Activated CD4-positive, alpha-beta T cell treated with anti-CD3 and anti-CD28 coated beads for 48 hours (primary cell): ENCODE results near the gene CHST6.
"Not testable (repeated sequence)": the region's sequence is repeated elsewhere in the genome, so short reads cannot be mapped to it uniquely, and the experiment has no call there.

Experiments
- DNase-seq: peaks from one replicate; pipeline ENCODE4 v3.0.0-alpha.2; 2020

Gene CHST6

DNA sequence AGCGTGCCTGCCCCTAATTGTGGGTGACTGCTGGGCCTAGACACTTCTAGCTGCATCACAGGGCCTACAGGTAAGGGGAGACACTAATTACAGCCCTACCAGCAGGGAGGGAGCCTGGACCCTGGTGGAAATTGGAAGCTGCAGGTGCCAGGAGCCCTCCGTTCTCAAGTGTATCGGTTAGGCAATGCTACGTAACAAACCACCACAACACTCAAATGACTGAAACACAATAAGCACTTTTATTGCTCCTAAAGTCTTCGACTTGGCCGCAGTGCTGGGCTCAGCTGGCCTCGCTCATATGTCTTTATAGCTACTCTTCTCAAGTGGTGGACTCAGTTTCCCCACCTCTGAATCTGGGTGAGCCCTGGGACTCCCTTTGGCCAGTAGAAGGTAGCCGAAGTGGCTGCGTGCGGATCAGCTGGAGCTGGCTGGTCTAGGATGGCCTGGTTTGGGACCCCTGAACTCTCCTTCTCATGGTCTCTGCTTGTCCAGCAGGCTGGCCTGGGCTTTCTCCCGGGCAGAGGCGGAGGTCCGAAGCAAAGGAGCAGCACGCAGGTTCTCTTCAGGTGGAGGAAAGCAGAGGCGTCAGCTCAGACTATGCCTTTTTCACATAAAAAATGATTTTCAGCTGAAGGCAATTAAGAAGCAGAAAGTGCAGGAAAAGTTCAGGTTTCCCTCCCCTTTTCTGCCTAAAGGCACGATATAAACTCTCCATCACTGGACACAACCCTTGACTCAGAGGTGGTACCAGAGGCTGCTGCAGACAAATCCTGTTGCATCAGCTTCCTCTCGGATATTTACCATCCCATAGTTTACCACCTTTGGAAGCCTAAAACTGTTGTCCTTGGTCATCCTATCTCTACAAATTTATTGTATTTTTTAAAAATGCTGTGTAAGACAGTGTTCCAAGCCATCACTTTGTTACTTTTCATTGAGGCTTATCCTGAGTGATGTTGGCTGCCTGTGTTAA, 22.0 kb downstream of the CHST6 start:
- DNase-seq, result no peak

DNA sequence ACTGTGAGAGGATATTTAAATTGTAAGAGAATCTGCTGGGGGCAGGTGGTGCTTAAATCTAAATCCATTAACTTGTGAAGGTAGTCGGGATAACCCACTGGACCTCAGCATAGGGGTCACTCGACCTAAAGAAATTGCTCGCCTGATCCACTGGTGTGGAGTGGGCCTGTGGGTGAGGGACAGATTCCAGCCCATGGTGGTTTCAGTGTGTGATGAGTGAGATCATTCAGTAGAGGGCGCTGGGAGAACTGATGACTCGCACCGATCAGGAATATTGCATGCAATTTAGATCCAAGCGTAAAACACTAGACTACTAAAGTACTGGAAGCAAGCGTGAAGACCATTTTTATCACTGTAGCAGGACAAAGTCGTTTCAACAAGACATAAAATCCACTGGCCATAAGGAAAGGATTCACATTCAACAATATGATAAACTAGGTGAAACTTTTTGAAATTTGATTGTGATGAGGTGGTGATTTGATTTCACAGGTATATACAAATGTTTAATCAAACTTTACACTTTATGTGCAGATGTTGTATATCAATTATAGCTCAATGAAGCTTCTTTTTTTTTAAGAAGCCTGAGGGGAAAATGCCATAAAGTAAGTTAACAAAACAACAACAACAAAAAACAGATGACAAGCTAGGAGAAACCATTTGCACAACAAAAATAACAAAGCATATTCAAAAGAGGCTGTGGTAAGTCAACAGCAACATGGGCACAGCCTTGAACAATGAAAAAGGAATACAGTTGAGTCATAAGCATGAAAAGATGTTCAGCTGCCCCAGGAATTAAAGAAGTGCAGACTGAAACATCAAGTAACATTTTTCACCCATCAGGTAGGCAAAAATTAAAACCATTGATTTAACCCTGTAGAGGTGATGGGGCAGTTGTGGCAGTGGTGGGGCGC, 23.3 kb downstream of the CHST6 start:
- peak; percentile 29 for DNase-seq

DNA sequence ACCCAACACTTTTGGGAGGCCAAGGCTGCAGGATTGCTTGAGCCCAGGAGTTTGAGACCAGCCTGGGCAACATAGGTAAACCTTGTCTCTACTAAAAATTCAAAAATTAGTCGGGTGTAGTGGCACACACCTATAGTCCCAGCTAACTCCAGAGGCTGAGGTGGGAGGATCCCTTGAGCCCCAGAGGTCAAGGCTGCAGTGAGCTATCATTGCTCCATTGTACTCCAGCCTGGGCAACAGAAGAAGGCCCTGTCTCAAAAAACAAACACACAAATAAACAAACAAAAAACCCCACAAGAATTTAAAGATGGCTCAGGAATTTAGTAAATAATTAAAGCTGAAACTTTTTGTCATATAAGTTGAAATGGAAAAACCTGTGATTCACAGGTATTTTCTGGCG, 28.5 kb downstream of the CHST6 start:
- DNase-seq, result no peak

DNA sequence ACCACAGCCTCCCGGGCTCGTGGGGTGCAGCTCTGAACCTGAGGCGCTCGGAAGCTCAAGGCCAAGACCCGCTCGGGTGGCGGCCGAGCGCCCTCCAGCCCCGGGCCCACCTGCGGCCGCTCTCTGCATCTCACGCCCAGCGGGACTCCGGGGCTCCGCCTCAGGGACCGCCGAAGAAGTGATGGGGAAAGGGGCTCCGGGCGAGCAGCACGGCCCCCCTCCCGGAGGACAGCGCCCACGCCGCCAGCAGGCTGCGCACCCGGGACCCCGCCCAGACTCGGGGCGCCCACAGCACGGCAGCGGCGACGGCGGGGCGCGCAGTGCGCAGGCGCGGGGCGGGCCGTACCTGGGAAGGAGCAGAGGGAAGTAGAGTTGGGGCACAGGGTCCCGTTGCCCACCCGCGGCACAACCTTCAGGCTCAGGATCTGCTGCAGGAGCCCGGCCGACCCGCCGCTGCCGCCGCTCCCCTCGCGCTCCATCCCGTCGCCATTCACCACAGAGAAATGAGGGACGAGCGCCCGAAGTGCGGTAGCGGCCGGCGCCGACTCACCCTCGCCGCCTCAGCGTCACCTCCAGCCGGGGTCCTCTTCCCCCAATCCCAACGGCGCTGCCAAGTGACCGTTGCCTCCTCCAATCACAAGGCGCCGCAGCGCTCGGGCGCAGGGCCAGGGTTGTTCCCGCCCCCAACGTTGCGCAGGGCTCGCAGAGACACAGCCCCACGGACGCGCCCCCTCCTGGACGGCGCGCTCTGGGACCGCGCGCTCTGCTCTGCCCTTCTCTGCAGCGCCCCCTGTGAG, 30.9 kb downstream of the CHST6 start, which contains the start of gene TMEM170A:
Gene TMEM170A, minus strand, starts transcription at position 568 of the 797 bp plus-strand sequence. Its CDS starts 89 bp downstream, at position 479.
- DNase-seq, result peak; percentile 100

DNA sequence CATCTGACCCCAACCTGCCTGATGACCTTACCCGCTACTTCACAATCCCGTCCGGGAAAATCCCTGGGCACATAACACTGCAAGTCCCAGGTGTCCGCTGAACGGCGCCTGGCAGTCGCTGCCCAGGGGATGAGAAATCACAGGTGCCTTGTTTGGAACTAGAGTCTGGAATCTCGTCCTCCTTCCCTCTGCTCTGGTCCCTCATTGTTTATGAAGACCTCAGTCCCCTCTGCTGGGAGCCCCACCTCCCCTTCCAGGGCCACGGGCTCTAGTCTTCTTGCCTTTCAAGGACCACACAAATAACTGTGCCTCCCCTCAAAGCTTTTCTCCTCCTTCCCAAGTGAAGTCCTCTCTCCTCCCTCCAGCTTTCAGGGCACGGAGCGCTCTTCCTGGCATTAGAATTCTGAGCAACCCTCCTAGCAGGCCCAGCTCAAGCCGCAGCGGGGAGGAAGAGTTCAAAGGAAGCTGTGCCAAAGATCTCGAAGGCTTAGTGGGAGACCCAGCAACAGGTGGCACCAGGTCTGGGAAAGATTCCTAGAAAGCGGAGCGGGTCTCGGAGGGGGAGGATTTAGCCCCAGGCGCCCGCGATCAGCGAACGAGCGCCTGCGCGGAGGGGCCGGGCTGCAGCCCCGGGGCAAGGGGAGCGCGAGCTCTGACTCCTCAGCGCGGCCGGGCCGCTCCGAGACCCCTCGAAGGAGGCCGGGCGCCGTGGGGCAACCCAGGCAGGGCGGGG, 31.7 kb downstream of the CHST6 start:
- peak; percentile 38 for DNase-seq

DNA sequence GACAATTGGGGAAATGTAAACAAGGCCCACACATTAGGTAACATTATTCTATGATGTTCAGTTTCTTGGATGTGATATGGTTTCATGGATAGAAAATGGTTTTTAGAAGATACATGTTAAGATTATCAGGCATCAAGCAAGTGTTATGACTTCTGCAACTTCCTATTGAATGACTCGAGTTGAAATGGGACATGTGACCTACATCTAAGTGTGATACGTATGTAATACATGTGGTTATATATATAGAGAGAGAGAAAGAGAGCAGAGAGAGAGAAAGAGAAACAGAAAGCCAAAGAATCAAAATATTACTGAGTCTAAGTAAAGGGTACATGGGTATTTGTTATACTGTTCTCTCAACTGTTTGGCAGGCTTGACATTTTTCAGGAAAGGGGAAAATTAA, 32.4 kb downstream of the CHST6 start:
- no peak for DNase-seq

DNA sequence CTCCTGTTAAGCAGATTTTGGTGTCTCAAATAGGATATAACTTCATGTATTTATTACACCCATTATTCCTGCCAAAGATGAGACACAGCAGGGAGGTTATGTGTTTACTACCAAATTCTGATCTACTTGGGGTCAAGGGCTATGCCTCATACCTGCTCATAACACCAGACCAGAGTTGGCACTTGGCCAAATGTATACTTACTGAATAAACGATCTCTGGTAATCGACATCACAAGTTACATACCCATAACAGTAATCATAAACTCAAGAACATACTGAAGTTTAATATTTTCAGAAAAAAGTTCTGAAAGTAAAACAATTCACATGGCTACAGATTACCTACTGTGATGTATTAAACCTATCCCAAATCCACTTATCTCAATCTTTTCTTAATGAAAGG, 33.7 kb downstream of the CHST6 start:
- no peak for DNase-seq

DNA sequence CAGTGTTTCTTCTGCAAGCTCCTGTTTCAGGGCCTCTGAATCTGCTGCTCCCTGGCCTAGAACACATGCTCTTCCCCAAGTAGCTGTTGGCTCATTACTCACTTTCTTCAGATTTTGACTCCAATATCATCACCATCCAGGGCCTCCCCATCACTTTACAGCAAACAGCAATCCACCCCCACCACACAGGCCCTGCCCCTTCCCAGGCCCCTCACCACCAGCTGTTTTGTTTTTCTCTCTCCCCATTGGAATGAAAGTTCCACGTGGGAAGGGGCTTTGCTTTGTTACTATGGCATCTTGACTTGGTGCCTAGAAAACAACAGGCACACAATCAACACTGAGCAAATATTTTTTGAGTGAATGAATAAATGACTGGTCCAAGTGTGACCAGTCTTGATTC, 34.8 kb downstream of the CHST6 start:
- DNase-seq, result no peak

DNA sequence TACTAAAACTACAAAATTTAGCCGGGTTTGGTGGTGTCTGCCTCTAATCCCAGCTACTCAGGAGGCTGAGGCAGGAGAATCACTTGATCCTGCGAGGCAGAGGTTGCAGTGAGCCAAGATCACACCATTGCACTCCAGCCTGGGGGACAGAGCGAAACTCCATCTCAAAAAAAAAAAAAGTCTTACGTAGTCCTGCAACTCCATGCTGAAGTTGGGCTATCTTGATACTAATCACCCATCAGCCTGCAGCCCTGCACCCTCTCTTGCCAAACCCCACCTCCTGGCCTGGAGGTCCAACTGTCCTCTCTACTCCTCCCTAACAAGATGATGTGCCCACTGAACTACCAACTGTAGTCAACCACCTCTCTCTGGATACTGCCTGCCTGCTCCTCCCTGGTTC, 35.5 kb downstream of the CHST6 start:
- DNase-seq, result no peak

DNA sequence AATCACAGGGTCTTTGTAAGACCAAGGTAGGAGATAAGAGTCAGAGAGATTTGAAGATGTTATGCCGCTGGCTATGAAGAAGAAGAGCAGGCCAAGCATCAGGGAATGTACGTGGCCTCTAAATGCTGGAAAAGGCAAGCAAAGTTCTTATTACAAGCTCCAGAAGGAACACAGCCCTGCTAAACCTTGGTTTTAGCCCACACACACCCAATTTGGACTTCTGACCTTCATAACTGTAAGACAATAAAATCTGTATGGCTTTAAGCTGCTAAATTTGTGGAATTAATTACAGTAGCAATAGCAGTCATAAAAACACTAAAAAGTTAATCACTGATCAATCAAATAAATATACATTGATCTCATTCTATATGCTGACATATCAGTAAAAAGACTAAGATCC, 36.8 kb downstream of the CHST6 start:
- DNase-seq, result no peak

DNA sequence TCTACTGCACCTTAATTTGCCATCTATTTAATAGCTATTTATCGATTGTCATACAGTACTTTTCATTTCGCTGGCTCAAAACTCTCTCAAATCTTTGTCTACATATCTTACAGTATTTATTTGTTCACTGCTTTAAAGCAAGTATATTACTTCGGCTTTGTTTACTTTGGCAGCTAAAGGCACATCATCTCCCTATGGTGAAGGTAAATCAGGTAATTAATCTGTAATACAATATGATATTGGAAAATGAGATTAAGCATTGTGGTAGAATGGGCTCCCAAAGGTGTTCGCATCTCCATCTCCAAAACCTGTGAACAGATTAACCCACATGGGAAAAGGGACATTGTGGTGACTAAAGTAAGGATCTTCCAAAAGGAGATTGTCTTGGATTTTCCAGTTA, 37.2 kb downstream of the CHST6 start:
- DNase-seq, result no peak

DNA sequence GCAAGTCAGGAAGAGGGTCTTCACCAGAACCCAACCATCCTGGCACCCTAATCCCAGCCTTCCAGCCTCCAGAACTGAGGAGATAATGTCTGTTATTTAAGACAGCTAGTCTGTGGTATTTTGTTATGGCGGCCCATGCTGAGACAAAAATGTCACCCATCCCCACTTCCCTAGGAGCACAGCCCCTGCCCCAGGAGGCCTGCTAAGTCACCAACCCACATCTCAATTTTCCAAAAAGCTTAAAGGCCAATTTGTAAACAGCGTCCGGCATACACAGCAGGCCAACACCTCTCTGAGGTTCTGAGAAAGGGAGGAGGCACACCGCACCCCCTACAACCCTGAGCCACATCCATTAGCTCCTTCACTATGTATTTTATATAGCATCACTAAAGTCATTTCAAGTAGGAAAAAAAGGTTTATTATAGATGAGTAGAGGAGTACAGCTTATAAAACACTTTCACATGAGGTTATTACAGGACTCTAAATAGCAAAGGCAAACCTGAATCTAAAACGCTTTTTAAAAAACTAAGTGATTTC, 37.7 kb downstream of the CHST6 start:
- no peak for DNase-seq

DNA sequence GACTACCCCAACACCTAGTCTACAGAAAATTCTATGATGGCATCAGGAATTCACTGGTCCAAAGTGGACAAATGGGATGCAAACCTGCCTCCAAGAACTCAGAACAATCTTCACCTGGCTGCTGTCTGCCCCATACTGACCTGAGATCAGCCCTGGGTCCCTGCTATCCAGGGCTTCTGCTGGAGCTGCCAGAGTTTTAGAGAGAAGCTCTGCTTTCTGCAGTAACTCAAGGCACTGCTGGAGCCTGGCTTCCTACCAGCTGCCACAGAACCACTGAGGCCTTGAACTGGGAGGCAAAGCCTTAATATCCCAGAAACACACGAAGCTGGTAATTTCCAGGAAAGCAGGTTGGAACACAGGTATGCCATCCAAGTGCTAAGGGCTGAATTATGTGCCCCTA, 38.3 kb downstream of the CHST6 start:
- no peak for DNase-seq

DNA sequence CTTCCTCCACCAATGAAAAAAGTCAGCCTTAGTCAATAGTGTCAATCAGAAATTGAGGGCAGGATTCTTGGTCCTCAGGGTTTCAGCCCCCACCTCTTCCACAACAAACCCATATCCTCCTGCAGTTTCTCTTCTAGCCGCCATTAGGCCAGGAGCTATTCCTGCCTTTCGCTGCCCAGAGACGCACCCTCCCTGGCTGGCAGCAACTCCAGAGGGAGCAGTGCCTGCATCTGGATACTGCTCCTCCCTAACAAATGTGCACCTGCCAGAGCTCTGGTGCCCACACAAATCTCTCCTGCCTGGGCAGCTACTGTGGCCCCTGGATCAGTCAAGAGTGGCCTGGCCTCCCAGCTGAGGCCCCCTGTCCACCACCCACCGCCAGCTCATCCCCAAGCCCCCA, 38.8 kb downstream of the CHST6 start:
- not testable (repeated sequence) for DNase-seq

DNA sequence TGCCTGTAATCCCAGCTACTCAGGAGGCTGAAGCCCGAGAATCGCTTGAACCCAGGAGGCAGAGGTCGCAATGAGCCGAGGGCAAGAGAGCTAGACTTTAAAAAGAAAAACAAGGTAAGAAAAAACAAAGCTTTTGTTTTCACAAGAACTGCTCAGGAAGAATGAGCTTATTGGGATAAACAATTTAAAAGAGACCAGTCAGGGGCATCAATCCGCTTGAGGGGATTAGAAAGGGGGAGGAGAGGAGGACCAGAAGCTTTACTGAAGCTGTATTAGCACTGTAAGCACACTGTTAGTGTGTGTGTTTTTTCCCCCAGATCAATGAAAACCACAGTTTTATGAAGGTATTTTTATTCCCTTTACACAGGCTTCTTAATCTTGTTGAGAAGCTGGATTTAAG, 39.6 kb downstream of the CHST6 start:
- no peak for DNase-seq

DNA sequence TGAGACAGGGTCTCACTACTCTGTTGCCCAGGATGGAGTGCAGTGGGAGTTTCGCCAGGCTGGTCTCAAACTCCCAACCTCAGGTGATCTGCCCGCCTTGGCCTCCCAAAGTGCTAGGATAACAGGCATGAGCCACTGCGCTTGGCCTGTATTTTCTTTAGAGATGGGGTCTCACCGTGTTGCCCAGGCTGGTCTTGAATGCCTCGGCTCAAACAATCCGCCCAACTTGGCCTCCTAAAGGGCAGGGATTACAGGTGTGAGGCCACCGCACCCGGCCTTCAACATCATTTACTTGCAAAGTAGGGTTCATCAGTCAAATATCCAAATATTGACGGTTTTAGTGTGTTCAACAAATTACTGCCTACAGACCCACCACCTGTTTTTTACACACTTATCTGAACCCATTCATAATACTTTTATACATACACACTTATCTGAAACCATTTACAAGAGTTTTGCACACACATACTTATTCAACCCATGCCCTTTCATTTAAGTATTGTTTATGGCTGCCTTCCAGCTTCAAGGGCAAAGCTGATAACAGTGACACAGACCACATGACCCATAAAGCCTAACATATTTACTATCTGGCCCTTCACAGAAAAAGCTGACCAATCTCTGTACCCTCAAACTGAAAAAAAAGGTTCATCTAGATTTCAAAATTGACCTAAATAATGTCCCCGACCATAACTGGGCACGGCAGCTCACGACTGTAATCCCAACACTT, 42.6 kb downstream of the CHST6 start:
- no peak for DNase-seq

DNA sequence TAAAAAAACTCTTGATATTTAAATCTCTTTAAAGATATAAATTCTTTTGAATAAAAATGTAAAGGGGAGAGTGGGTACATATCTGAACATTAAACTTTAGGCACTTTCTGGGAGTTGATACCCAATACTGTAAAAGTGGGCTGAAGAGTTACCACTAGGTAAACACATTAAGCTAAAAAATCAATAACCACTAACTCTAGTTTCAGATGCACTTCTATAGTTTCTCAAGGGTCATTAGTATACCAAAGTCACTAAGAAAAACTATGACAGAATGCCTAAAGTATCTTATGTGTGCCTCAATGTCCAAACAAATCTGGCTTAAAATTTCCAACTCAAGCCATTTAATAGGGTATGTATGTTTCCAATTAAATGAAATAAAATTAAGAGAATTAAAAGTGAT, 48.8 kb downstream of the CHST6 start:
- DNase-seq, result no peak

DNA sequence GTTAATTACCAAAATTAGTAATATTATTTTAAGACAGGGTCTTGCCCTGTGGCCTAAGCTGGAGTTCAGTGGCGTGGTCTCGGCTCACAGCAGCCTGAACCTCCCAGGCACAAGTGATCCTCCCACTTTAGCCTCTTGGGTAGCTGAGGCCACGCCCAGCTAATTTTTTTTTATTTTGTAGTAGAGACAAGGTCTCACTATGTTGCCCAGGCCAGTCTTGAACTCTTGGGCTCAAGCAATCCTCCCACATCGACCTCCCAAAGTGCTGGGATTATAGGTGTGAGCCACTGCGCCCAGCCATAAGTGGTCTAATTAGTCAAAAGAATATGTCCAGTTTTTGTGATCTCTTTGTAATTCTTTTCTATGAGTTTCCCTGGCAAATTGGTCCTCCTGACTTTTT, 49.9 kb downstream of the CHST6 start:
- DNase-seq, result no peak

DNA sequence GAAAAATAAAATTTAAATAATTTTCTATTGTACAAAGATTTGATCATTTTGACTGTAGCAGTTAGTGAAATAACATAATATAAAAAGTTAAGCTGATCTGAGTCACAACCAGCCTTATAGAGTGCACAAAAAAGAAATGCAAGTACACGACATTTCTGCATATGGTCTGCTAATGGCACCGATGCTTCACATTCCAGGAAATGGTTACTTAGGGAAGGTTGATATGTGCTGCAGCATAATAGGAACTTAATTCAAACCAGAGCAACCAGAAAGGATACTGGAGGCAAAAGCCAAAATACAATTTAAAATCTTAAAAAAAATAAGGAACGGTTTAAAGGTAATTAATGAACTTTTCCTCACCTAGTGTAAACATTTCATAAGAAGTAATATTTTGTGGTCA, 51.9 kb downstream of the CHST6 start:
- no peak for DNase-seq

DNA sequence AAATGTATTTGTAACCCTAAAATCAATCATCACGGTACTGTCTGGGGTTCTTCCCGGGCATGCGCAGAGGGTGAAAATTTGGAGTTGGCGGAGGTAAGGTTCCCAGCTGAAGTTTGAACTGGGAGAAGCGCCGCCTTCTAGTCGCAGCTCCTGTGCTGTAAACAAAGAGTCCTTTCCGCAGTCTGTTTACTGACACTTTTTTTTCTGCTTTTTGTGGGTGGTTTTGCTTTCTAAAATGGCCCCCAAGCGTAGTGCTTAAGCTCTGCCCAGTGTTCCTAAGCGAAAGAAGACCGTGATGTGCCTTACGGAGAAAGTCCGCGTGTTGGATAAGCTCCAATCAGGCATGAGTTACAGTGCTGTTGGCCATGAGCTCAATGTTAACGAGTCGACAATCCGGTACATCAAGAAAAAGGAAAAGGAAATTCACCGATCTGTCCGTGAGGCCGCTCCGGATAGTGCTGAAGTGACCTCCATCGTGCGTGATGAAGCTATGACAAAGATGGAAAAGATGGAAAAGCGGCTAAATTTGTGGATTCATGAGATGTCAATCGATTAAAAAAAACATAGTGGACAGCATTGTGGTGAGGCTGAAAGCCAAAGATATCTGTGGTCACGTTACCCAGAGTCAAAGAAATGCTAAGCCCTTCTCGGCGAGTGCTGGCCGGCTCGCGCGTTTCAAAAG, 61.4 kb downstream of the CHST6 start:
- peak; percentile 68 for DNase-seq
